ENCODE results near the gene ZNF438.

The ZNF438 gene

GRCh38 chr10:31069411-31069810 is 37.7 kb upstream of the ZNF438 start:
- no peak for TF ChIP-seq ISL1 (CRISPR knock-in tag; IDR thresholded peaks at IDR 0.05)
- no peak for TF ChIP-seq ARNTL (CRISPR knock-in tag; IDR thresholded peaks at IDR 0.05; ENCODE audit: borderline replicate concordance, low read depth)
- TF ChIP-seq TOX (CRISPR knock-in tag; IDR thresholded peaks at IDR 0.05; ENCODE audit: borderline replicate concordance): no peak
- TF ChIP-seq, protein P1, sequence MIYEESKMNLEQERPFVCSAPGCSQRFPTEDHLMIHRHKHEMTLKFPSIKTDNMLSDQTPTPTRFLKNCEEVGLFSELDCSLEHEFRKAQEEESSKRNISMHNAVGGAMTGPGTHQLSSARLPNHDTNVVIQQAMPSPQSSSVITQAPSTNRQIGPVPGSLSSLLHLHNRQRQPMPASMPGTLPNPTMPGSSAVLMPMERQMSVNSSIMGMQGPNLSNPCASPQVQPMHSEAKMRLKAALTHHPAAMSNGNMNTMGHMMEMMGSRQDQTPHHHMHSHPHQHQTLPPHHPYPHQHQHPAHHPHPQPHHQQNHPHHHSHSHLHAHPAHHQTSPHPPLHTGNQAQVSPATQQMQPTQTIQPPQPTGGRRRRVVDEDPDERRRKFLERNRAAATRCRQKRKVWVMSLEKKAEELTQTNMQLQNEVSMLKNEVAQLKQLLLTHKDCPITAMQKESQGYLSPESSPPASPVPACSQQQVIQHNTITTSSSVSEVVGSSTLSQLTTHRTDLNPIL (CRISPR knock-in tag; IDR thresholded peaks at IDR 0.05; ENCODE audit: low read depth): no peak
- TF ChIP-seq, protein P2, sequence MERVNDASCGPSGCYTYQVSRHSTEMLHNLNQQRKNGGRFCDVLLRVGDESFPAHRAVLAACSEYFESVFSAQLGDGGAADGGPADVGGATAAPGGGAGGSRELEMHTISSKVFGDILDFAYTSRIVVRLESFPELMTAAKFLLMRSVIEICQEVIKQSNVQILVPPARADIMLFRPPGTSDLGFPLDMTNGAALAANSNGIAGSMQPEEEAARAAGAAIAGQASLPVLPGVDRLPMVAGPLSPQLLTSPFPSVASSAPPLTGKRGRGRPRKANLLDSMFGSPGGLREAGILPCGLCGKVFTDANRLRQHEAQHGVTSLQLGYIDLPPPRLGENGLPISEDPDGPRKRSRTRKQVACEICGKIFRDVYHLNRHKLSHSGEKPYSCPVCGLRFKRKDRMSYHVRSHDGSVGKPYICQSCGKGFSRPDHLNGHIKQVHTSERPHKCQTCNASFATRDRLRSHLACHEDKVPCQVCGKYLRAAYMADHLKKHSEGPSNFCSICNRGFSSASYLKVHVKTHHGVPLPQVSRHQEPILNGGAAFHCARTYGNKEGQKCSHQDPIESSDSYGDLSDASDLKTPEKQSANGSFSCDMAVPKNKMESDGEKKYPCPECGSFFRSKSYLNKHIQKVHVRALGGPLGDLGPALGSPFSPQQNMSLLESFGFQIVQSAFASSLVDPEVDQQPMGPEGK (CRISPR knock-in tag; IDR thresholded peaks at IDR 0.05; ENCODE audit: borderline replicate concordance): no peak
- no peak for TF ChIP-seq BACH2 (CRISPR knock-in tag; IDR thresholded peaks at IDR 0.05; ENCODE audit: borderline replicate concordance)
- TF ChIP-seq CSDC2 (CRISPR knock-in tag; IDR thresholded peaks at IDR 0.05): no peak
- TF ChIP-seq ZC3H10 (CRISPR knock-in tag; IDR thresholded peaks at IDR 0.05): no peak
- no peak for TF ChIP-seq ESRRG (CRISPR knock-in tag; IDR thresholded peaks at IDR 0.05)
- TF ChIP-seq ZNF70 (CRISPR knock-in tag; IDR thresholded peaks at IDR 0.05): no peak
- TF ChIP-seq ZFP30 (CRISPR knock-in tag; IDR thresholded peaks at IDR 0.05): no peak
- TF ChIP-seq, protein P3, sequence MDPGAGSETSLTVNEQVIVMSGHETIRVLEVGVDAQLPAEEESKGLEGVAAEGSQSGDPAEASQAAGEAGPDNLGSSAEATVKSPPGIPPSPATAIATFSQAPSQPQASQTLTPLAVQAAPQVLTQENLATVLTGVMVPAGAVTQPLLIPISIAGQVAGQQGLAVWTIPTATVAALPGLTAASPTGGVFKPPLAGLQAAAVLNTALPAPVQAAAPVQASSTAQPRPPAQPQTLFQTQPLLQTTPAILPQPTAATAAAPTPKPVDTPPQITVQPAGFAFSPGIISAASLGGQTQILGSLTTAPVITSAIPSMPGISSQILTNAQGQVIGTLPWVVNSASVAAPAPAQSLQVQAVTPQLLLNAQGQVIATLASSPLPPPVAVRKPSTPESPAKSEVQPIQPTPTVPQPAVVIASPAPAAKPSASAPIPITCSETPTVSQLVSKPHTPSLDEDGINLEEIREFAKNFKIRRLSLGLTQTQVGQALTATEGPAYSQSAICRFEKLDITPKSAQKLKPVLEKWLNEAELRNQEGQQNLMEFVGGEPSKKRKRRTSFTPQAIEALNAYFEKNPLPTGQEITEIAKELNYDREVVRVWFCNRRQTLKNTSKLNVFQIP (CRISPR knock-in tag; IDR thresholded peaks at IDR 0.05; ENCODE audit: borderline replicate concordance, low read depth): no peak
- no peak for TF ChIP-seq TCF4 (CRISPR knock-in tag; IDR thresholded peaks at IDR 0.05; ENCODE audit: borderline replicate concordance)
- no peak for TF ChIP-seq ZFP3 (CRISPR knock-in tag; IDR thresholded peaks at IDR 0.05)
- no peak for TF ChIP-seq SNAI2 (CRISPR knock-in tag; IDR thresholded peaks at IDR 0.05)
- TF ChIP-seq GLIS3 (CRISPR knock-in tag; IDR thresholded peaks at IDR 0.05): no peak
- TF ChIP-seq RARB (CRISPR knock-in tag; IDR thresholded peaks at IDR 0.05): no peak
- ATAC-seq: no peak

DNA sequence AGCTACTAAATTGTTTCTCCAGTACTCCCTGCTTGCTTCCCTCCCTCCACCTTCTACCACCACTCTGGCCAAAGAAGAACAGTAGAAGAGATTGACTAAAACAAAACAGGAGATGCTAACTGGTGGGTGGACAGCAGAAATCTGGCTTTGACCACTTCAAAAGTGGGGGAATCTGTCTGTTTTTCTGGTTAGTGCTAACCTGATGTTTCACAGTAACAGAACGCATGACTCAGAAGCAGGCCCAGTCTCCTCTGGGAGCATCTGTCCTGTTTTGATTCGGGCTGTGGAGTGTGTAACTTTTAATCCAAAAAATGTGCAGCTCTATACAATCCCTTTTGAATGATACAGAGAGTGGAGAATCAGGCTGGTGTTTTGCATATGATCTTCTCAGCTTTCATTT is 32.7 kb upstream of the ZNF438 start:
- peak; percentile 92 for ATAC-seq
- TF ChIP-seq TCF4 (CRISPR knock-in tag; IDR thresholded peaks at IDR 0.05; ENCODE audit: borderline replicate concordance) (no peak), TOX (CRISPR knock-in tag; IDR thresholded peaks at IDR 0.05; ENCODE audit: borderline replicate concordance) (no peak)

DNA sequence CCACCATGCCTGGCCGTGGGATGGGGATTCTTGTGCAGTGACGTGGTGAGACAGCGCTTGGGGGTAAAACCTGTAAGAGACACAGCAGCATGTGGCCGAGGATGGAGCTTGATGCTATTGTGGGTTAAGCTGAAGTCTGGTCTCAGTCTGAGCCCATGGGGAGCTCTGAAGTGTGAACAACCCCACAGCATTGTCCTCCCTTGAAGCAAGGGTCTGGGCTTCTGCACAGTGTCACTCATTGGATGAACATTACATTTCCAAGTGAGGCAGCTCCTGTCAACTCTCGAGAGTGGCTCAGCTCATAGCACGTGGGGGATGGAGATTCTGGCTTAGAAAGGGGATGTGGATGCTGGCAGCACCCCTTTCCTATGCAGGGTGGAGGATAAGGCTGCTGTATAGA is 32.2 kb upstream of the ZNF438 start:
- TF ChIP-seq, protein P2 (CRISPR knock-in tag; IDR thresholded peaks at IDR 0.05; ENCODE audit: borderline replicate concordance): no peak
- TF ChIP-seq TSHZ2 (CRISPR knock-in tag; IDR thresholded peaks at IDR 0.05) (no peak), ZNF70 (CRISPR knock-in tag; IDR thresholded peaks at IDR 0.05) (no peak), TCF4 (CRISPR knock-in tag; IDR thresholded peaks at IDR 0.05; ENCODE audit: borderline replicate concordance) (no peak), CSDC2 (CRISPR knock-in tag; IDR thresholded peaks at IDR 0.05) (no peak), ZFP30 (CRISPR knock-in tag; IDR thresholded peaks at IDR 0.05) (no peak), ARNTL (CRISPR knock-in tag; IDR thresholded peaks at IDR 0.05; ENCODE audit: borderline replicate concordance, low read depth) (no peak), ESRRG (CRISPR knock-in tag; IDR thresholded peaks at IDR 0.05) (no peak)
- TF ChIP-seq, protein P3 (CRISPR knock-in tag; IDR thresholded peaks at IDR 0.05; ENCODE audit: borderline replicate concordance, low read depth): no peak
- TF ChIP-seq, protein P1 (CRISPR knock-in tag; IDR thresholded peaks at IDR 0.05; ENCODE audit: low read depth): no peak
- no peak; the same call in 1 of the 3 replicates for ATAC-seq

All from SK-N-SH treated with all-trans-retinoic acid at 6 μM for 48 hours (cell line).